ENCODE data around the gene KLK10. TPM values are rescaled to one million over a fixed set of nuclear protein-coding genes. Genes with fewer than 3 reads are reported as not detected.

The KLK10 gene
- total and polyA plus RNA-seq, 11 donors = 0.12 to 4.0 (median 0.35) TPM; not detected in 5

GRCh38 chr19:51043497-51043896 lies 24.0 kb upstream of the KLK10 start:
- no peak overlapping the region for H3K27ac ChIP-seq
- H3K27me3 ChIP-seq = peaks cover 0 to 5% (median 0%) of the 10 kb centered on the region in 9 donors
- H3K4me1 ChIP-seq = peaks cover 0 to 4% (median 0%) of the 10 kb centered on the region in 12 donors
- ATAC-seq (no peak), DNase-seq (no peak)
- H3K36me3 ChIP-seq = no peaks in the 10 kb centered on the region
- no peak for TF ChIP-seq CTCF (IDR thresholded peaks at IDR 0.05)
- no peak for TF ChIP-seq POLR2A (IDR thresholded peaks at IDR 0.05)
- H3K4me3 ChIP-seq = no peak overlapping the region
- intact Hi-C loops (cut with DNase I) = no loop called here
- H3K9me3 ChIP-seq = no peaks in the 10 kb centered on the region
- 75 to 85% (median 83%) methylated on average over 9 of the region's 9 CpGs for WGBS, 4 donors

- H3K4me3 ChIP-seq = no peak overlapping the region
- no peak for ATAC-seq
- H3K27ac ChIP-seq = no peak overlapping the region
- DNase-seq = no peak
- intact Hi-C loops (cut with DNase I) = no loop called here
- WGBS, 4 donors = 93 to 95% (median 93%) methylated on average over 6 of the region's 6 CpGs
- H3K4me1 ChIP-seq = no peaks in the 10 kb centered on the region
- peaks cover 0 to 14% (median 1%) of the 10 kb centered on the region in 9 donors for H3K27me3 ChIP-seq
- no peaks in the 10 kb centered on the region for H3K9me3 ChIP-seq
- no peaks in the 10 kb centered on the region for H3K36me3 ChIP-seq
- TF ChIP-seq POLR2A (IDR thresholded peaks at IDR 0.05) (no peak), CTCF (IDR thresholded peaks at IDR 0.05) (no peak)
These were observed 20.6 kb upstream of the KLK10 start for GRCh38 chr19:51040151-51040550.

GRCh38 chr19:51036519-51036918 lies 17.0 kb upstream of the KLK10 start:
- no peak for TF ChIP-seq CTCF (IDR thresholded peaks at IDR 0.05)
- no peak for TF ChIP-seq POLR2A (IDR thresholded peaks at IDR 0.05)
- intact Hi-C loops (cut with DNase I) = no loop called here
- Histone ChIP-seq H3K27me3 (peaks cover 0 to 28% (median 5%) of the 10 kb centered on the region in 9 donors), H3K27ac (no peak overlapping the region), H3K4me1 (no peaks in the 10 kb centered on the region), H3K36me3 (no peaks in the 10 kb centered on the region), H3K4me3 (no peak overlapping the region), H3K9me3 (no peaks in the 10 kb centered on the region)
- ATAC-seq (no peak), DNase-seq (no peak)
- 26 to 35% (median 33%) methylated on average over 9 of the region's 9 CpGs for whole genome bisulfite sequencing, 4 donors

GRCh38 chr19:51034704-51035103 lies 15.2 kb upstream of the KLK10 start, which contains the start of gene KLK12:
TSS of gene KLK12 (minus strand) at chr19:51035002. CDS start at chr19:51034621, 381 bp downstream.
- Histone ChIP-seq H3K4me1 (no peaks in the 10 kb centered on the region), H3K9me3 (no peaks in the 10 kb centered on the region), H3K27ac (no peak within 1 kb of the TSS), H3K36me3 (no peaks in the 10 kb centered on the region), H3K27me3 (peaks cover 0 to 28% (median 5%) of the 10 kb centered on the region in 9 donors), H3K4me3 (no peak within 1 kb of the TSS)
- 50 to 66% (median 56%) methylated on average over 11 of the region's 11 CpGs for WGBS, 4 donors
- intact Hi-C loops (cut with DNase I) = loop anchor here in 1 of 10 donors (5.0 kb wide), 1 partner anchor 48 kb away; the partner anchor contains the start of gene KLK14
- no peak for ATAC-seq
- DNase-seq = no peak
- TF ChIP-seq CTCF (IDR thresholded peaks at IDR 0.05) (no peak), POLR2A (IDR thresholded peaks at IDR 0.05) (no peak)

All from heart left ventricle (tissue), 16 donors.